Common myeloid progenitor, CD34-positive (primary cell): ENCODE data around the gene ZNF888.
"Not testable (repeated sequence)": the region's sequence is repeated elsewhere in the genome, so short reads cannot be mapped to it uniquely, and the experiment has no call there.

Experiments
- CTCF ChIA-PET: fragments of 350-600 bp; sonication (Branson Sonifier 250); formaldehyde crosslinking; loops from one replicate; lab custom pipeline; 2021; ENCODE audit warnings: antibody characterized with exemption; lab: Charles Lee
- POLR2A ChIA-PET: fragments of 350-600 bp; sonication (Branson Sonifier 250); formaldehyde crosslinking; loops from one replicate; lab custom pipeline; 2021; ENCODE audit warnings: antibody characterized with exemption; lab: Charles Lee
- DNase-seq, 3 donors: peaks; one replicate each; pipeline versions ENCODE4 v3.0.0 to v3.0.0-alpha.2; 2013
- H3K27ac ChIP-seq, 2 experiments: 1 replicate in 1 of 2; 2 replicates in 1 of 2; pipeline ENCODE4 v1.7.0; 2013; ENCODE audit warnings: inconsistent platforms in 2 of 2, low read length in 2 of 2, mild to moderate bottlenecking in 2 of 2, low read depth in 1 of 2, moderate library complexity in 1 of 2; ENCODE audit not compliant: severe bottlenecking in 2 of 2, insufficient read depth in 1 of 2, poor library complexity in 1 of 2
- H3K27me3 ChIP-seq, 5 experiments: replicated peaks in 2 of 5; 1 replicate in 3 of 5; 2 replicates in 2 of 5; pipeline versions ENCODE4 v1.6.1 to v1.7.0; 2013; ENCODE audit warnings: low read length in 4 of 5, mild to moderate bottlenecking in 2 of 5, moderate library complexity in 2 of 5, inconsistent platforms in 1 of 5; ENCODE audit not compliant: insufficient read depth in 5 of 5, control insufficient read depth in 4 of 5
- H3K36me3 ChIP-seq, 4 experiments: 1 replicate in 2 of 4; 2 replicates in 2 of 4; pipeline versions ENCODE4 v1.6.1 to v1.7.0; 2013; ENCODE audit warnings: low read length in 3 of 4, control low read depth in 1 of 4, mild to moderate bottlenecking in 1 of 4; ENCODE audit not compliant: control insufficient read depth in 4 of 4, insufficient read depth in 4 of 4
- H3K4me1 ChIP-seq, 4 experiments: 1 replicate in 3 of 4; 2 replicates in 1 of 4; pipeline versions ENCODE4 v1.6.1 to v1.7.1; 2013; ENCODE audit warnings: low read length in 3 of 4, mild to moderate bottlenecking in 3 of 4, control low read depth in 1 of 4, inconsistent platforms in 1 of 4, moderate library complexity in 1 of 4; ENCODE audit not compliant: control insufficient read depth in 4 of 4, insufficient read depth in 4 of 4; ENCODE audit errors: control extremely low read depth in 1 of 4
- H3K4me3 ChIP-seq, 7 experiments: 1 replicate in 4 of 7; 2 replicates in 3 of 7; pipeline versions ENCODE4 v1.5.1 to v1.7.0; 2013; ENCODE audit warnings: mild to moderate bottlenecking in 7 of 7, low read length in 6 of 7, moderate library complexity in 6 of 7, inconsistent platforms in 2 of 7, low read depth in 2 of 7, control low read depth in 1 of 7; ENCODE audit not compliant: insufficient read depth in 4 of 7, control insufficient read depth in 1 of 7; ENCODE audit errors: extremely low read depth in 1 of 7
- H3K9me3 ChIP-seq, 5 experiments: 1 replicate in 4 of 5; 2 replicates in 1 of 5; pipeline versions ENCODE4 v1.6.1 to v1.7.1; 2013; ENCODE audit warnings: low read length in 4 of 5, mild to moderate bottlenecking in 2 of 5, inconsistent platforms in 1 of 5, low read depth in 1 of 5, moderate library complexity in 1 of 5; ENCODE audit not compliant: control insufficient read depth in 4 of 5, insufficient read depth in 2 of 5; ENCODE audit errors: control extremely low read depth in 1 of 5
- WGBS: methylation state at CpG from one replicate; pipeline ENCODE4 v1.1.5; 2013; ENCODE audit not compliant: insufficient coverage; 5-methylcytosine and 5-hydroxymethylcytosine counted together

Gene ZNF888

GRCh38 chr19:52880895-52881389, 42.3 kb downstream of the ZNF888 start:
- peaks cover 16 to 81% (median 52%) of the 10 kb centered on the region in 5 experiments for H3K9me3 ChIP-seq
- H3K4me3 ChIP-seq = peak overlapping the region in 1 of 7 experiments; percentile 4
- H3K4me1 ChIP-seq = no peaks in the 10 kb centered on the region
- peaks cover 39 to 75% (median 63%) of the 10 kb centered on the region in 4 experiments for H3K36me3 ChIP-seq
- no peak for DNase-seq
- H3K27ac ChIP-seq = no peak overlapping the region
- ChIA-PET CTCF (no interaction called here), POLR2A (no interaction called here)
- 87% methylated on average over 10 of the region's 11 CpGs for WGBS
- no peaks in the 10 kb centered on the region for H3K27me3 ChIP-seq

DNA sequence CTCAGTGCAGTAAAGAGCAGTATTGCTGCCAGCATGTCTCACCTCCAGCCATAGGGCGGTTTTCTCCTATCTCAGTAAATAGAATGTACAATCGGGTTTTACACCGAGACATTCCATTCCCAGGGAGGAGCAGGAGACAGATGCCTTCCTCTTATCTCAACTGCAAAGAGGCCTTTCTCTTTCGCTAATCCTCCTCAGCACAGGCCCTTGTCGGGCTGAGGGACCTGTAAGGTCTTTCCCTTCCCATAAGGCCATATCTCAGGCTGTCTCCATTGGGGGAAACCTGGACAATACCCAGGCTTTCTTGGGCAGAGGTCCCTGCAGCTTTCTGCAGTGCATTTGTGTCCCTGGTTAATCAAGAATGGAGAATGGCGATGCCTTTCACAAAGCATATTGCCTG, 50.2 kb downstream of the ZNF888 start:
- POLR2A ChIA-PET, H3K27me3 ChIP-seq, H3K4me1 ChIP-seq, H3K36me3 ChIP-seq, CTCF ChIA-PET, H3K27ac ChIP-seq, DNase-seq, H3K4me3 ChIP-seq: not testable (repeated sequence)
- 98% methylated on average over 6 of the region's 6 CpGs for WGBS
- peaks cover 0 to 21% (median 3%) of the 10 kb centered on the region in 5 experiments for H3K9me3 ChIP-seq

GRCh38 chr19:52871466-52871865, 51.8 kb downstream of the ZNF888 start:
- Histone ChIP-seq H3K4me3 (no peak overlapping the region), H3K27me3 (no peaks in the 10 kb centered on the region), H3K27ac (no peak overlapping the region), H3K36me3 (peaks cover 0 to 4% (median 0%) of the 10 kb centered on the region in 4 experiments), H3K9me3 (peaks cover 0 to 9% (median 0%) of the 10 kb centered on the region in 5 experiments), H3K4me1 (no peaks in the 10 kb centered on the region)
- POLR2A ChIA-PET = no interaction called here
- CTCF ChIA-PET = no interaction called here
- no peak for DNase-seq
- WGBS = no CpG with 5 or more reads among the region's 3 CpGs

GRCh38 chr19:52868031-52868430, 55.2 kb downstream of the ZNF888 start:
- H3K27ac ChIP-seq, POLR2A ChIA-PET, H3K36me3 ChIP-seq, H3K4me1 ChIP-seq, H3K4me3 ChIP-seq, H3K9me3 ChIP-seq, CTCF ChIA-PET, DNase-seq, H3K27me3 ChIP-seq: not testable (repeated sequence)
- 91% methylated on average over 9 of the region's 11 CpGs for WGBS

DNA sequence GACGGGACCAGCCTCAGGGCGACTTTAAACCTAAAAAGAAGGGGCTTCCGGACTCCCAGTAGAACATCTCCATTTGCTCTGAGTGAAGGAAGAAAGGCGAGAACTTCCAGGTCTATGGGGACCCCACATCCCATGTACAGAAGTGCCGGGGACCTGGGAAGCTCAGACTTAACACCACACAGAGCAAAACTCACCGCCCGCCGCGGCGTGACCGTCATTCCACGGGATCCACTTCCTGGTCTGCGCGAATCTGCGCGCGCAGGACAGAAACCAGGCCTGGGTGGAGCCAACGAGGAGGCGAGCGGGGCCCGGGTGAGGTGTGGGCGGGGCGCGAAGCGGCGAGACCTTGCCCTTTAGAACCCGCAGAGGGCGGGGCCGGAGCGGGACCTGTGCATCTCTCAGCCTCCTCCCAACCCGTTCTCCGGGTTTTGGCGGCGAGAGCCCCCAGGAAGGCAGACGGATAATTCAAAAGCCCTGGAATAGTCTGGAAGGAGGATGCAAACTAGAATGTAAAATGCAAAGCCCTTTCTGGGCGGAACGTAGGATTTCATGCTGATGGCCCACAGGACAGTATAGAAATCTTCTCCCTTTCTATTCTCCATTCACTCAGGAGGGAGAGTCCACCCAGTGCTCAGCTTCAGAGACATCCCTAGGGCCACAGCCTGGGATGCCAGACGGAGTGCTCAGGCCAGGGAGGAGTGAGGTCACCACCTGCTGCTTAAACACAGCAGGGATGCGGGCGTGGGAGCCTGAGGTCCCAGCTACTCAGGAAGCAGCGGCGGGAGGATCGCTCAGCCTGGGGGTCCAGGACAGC, 65.6 kb downstream of the ZNF888 start, which contains the start of gene ZNF468:
TSS of gene ZNF468 (minus strand) at position 242 of the 814 bp plus-strand sequence. CDS start 3,347 bp downstream, outside the sequence.
- 10% methylated on average over 23 of the region's 43 CpGs for WGBS
- peak within 1 kb of the TSS; percentile 58 to 85 for H3K27ac ChIP-seq
- POLR2A ChIA-PET, H3K27me3 ChIP-seq, H3K4me1 ChIP-seq, CTCF ChIA-PET, H3K9me3 ChIP-seq: not testable (repeated sequence)
- peaks cover 4 to 15% (median 10%) of the 10 kb centered on the region in 4 experiments for H3K36me3 ChIP-seq
- peak within 1 kb of the TSS; percentile 65 to 93 (median 88) for H3K4me3 ChIP-seq
- peak; percentile 60 to 74 (median 73) for DNase-seq

- 0% methylated on average over 16 of the region's 31 CpGs for WGBS
- CTCF ChIA-PET = not testable (repeated sequence)
Measured at GRCh38 chr19:52856540-52857377, 66.5 kb downstream of the ZNF888 start.

More at GRCh38 chr19:52856540-52857377, 66.5 kb downstream of the ZNF888 start:
- DNase-seq = peak in 1 of 3 donors; percentile 5
- Histone ChIP-seq H3K27ac (peak overlapping the region; percentile 58 to 85), H3K4me3 (peak overlapping the region; percentile 65 to 93 (median 88)), H3K36me3 (peaks cover 4 to 20% (median 11%) of the 10 kb centered on the region in 4 experiments)
- H3K9me3 ChIP-seq, H3K27me3 ChIP-seq, H3K4me1 ChIP-seq, POLR2A ChIA-PET: not testable (repeated sequence)
